CMK (cell line): Measurements from ENCODE around the gene NF1.
A peak's percentile ranks its signal among the peaks of the same experiment; 100 is the strongest.
"Not testable (repeated sequence)": the region's sequence is repeated elsewhere in the genome, so short reads cannot be mapped to it uniquely, and the experiment has no call there.

Source experiments
- DNase-seq: peaks from one replicate; pipeline ENCODE4 v3.0.0-alpha.2; 2010; ENCODE audit warnings: low read depth

Gene NF1

DNA sequence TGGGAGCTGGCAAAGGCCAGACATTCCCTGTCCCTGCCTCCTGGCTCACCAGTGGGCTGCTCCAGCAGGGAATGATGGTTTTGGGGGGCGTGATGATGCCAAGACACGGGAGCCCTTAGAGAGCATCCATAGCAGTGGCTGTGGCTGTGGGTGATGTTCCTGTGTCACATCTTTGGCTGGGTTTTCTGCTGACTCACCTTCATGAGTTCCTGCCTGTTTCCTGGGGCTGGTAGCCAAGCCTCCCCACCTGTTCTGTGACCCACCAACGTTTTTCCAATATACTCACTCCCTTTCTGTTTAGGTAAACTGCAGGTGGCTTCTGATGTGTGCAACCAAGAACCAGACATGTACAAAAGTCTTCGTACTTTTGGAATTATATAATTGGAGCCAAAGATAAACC, 16.5 kb upstream of the NF1 start:
- DNase-seq, result no peak

GRCh38 chr17:31079731-31080130, 15.0 kb upstream of the NF1 start:
- no peak for DNase-seq

DNA sequence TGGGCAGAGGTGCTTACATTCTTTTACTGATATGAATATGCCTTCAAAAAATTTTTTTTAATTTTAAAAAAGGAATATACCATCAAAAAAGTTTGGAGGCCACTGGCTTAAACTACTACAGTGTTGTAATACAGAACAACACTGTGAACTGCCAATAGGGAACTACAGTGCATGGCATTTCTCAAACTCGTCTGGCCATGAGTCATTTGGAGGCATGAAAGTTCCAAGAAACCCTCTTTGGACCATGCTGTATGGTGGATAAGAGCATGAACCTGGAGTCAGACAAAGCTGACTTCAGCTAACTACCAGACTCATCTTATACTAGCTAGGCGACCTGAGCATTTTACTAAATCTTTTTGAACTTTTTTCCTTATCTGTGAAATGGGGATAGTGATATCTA, 9.2 kb upstream of the NF1 start:
- DNase-seq, result no peak

DNA sequence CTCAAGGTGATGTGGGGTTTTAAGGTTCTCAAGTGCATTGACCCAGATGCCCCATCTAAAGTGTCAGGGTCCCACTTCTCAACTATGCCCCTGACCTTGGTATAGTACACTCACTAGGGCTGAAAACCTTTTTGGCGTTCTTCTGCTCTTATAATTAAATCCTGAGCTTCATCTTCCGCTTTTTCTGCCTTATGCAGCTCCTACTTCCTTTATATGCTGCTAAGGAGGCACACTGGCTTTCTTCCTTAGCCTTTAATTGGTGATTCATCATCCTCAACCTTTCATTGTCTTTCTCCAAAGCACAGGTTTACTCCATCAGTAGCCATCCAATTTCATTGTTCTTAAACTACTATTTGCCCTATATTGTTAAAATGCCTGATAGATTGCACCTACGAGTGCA, 5.3 kb upstream of the NF1 start:
- no peak for DNase-seq

DNA sequence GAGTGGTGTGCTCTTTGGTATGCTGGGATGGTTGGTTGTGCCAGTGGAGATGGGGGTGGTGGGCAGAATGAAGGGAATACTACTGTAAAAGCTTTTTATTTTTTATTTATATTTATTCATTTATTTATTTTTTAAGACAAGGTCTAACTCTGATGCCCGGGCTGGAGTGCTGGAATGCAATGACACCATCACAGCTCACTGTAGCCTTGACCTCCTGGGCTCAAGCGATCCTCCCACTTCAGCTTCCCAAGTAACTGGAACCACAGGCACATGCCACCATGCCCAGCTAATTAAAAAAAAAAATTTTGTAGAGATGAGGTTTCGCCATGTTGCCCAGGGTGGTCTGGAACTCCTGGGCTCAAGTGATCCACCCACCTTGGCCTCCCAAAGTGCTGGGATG, 4.1 kb upstream of the NF1 start:
- DNase-seq, result not testable (repeated sequence)

GRCh38 chr17:31092475-31093064, 2.2 kb upstream of the NF1 start:
- DNase-seq, result no peak

GRCh38 chr17:31093866-31094599, 744 bp upstream of the NF1 start:
- no peak for DNase-seq

- DNase-seq, result peak; percentile 45
These were observed 694 bp downstream of the NF1 start for GRCh38 chr17:31095236-31096105.

GRCh38 chr17:31096106-31096436, 1.3 kb downstream of the NF1 start:
- DNase-seq, result no peak

DNA sequence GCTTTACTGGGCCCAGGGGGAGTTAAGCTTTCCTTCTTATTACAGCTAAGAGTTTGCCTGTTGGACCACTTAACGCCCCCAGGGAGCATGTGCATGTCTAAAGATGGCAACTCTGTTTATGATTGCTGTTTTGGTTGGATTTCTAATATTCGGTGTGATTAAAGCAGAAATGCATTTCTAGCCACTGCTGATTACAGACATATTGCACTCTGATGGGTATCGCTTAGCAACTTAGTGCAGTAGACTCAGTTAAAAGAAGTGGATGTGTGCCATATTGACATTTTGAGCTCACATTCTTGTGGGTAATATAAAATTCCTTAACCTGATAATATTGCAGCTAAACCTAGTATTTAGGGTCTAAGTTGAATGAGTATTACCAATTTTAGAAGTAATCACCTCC, 4.2 kb downstream of the NF1 start:
- DNase-seq, result no peak

DNA sequence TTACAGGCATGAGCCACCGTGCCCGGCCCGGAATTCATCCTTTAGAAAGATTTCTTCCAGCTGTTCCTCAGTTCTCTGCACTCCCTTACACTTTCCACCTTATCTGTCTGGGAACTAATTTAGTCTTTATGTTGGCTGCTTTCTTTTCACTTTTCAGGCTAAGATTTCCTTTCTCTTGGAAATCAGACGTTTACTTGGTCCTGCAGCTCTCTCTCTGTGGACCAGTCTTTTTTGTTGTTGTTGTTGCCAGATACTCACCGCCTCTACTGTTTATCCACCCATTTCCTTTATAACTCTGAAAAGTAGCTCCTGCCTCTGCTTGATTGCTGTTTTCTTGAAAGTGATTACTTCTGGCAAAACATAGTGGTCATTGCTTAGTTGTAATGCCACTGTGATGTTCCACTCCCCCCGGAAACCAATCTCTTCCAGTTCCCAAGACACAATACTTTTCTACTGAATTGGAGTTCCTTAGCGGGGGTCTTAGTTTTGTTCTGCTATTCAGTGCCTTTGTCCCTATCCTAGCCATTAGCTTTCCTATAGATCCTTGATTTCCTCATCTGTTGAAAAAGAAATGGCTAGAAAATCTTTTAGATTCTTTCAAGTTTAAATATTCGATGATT, 6.2 kb downstream of the NF1 start:
- no peak for DNase-seq

- DNase-seq, result no peak
These were observed 7.2 kb downstream of the NF1 start for GRCh38 chr17:31101943-31102342.

GRCh38 chr17:31105991-31106390, 11.2 kb downstream of the NF1 start:
- DNase-seq, result no peak

DNA sequence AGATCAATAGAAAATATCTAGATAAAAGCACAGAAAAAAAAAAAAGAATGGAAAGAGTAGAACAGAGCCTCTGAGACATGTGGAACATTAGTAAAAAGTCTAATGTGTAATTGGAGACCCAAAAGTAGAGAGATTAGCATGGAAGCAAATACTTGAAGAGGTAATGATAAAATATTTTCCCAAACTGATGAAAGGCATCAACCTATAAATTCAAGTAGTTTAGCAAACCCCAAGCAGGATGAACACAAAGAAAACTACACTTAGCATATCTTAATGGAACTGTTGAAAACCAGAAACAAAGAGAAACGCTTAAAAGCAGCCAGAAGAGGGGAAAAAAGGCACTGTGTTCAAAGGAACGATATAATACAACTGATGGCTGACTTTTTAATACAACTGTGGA, 16.4 kb downstream of the NF1 start:
- DNase-seq, result no peak

GRCh38 chr17:31112001-31112661, 17.4 kb downstream of the NF1 start:
- DNase-seq, result no peak

GRCh38 chr17:31113368-31113767, 18.6 kb downstream of the NF1 start:
- DNase-seq, result not testable (repeated sequence)

DNA sequence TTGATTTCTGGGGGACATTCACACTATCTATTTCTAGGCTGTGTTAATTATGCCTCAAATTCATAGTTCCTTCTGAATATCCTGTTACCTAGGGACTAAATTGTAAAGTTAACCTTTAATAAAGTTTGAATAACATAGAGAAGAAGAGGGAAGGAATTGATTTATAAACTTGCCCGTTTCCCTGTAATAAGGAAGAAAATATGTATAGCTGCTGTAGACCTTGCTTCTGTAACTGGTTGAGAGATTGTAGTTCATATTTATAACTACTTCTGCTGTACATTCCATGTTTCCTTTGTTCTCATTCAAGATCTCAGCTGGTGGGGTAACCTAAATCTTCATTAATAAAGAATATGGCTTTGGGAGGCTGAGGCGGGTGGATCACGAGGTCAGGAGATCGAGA, 19.2 kb downstream of the NF1 start:
- no peak for DNase-seq

- no peak for DNase-seq
These were observed 20.3 kb downstream of the NF1 start for GRCh38 chr17:31114956-31115555.

DNA sequence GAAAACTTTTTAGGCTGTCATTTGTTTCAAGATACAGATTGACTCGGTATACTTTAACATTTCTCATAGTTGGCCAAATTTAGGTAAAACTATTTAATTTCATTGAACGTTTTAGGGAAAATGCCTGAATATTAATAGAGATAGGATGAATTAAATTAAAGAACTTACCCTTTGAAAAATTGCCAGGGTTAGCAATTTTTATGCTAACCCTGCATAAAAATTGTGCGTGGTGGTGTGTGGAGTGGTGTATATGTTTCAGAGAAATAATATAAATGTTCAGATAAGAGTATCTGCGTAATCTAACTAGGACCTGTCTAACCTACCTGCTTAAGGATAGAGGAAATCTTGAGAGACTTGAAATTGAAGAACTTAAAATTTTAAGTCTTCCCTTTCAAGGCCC, 21.4 kb downstream of the NF1 start:
- no peak for DNase-seq

GRCh38 chr17:31122746-31123145, 28.0 kb downstream of the NF1 start:
- no peak for DNase-seq

- DNase-seq, result no peak
These were observed 31.5 kb downstream of the NF1 start for GRCh38 chr17:31126318-31126717.

GRCh38 chr17:31128241-31128640, 33.5 kb downstream of the NF1 start:
- DNase-seq, result no peak
